MM.1S (cell line): ENCODE data around the gene TMEM150C.

ENCODE experiments used
- EZH2 ChIP-seq: fragments of 300-600 bp; sonication (generic); optimal IDR thresholded peaks from 2 replicates; pipeline ENCODE3; 2017; ENCODE audit warnings: low read depth, mild to moderate bottlenecking, antibody characterized with exemption, low read length, mixed read lengths
- EZH2phosphoT487 ChIP-seq: fragments of 300-600 bp; sonication (generic); IDR thresholded peaks from 2 replicates; pipeline ENCODE4 v1.6.1; 2018; ENCODE audit warnings: antibody characterized with exemption, low read length
- TF ChIP-seq, protein P1 (sequence below): fragments of 300-600 bp; sonication (generic); IDR thresholded peaks from 2 replicates; pipeline ENCODE4 v1.5.1; 2016; ENCODE audit warnings: antibody characterized with exemption, low read length, mixed read lengths

DNA sequence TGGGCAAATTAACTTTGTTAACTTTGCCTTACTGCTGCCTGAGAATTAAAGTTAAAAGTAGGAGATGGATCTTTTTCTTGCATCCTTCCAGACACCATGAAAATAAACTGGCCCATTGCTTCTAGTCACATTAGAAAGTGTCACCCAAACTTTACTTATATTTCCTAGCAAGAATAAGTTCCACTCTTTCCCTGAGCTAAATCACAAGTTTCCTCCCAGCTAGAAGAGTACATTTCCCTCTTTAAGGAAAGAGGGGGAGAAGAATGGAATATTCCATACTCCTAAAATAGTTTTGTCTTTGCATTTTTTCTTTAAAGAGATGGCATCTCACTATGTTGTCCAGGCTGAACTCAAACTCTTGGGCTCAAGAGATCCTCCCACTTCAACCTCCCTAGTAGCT is 53.8 kb downstream of the TMEM150C start:
- TF ChIP-seq, protein P1, sequence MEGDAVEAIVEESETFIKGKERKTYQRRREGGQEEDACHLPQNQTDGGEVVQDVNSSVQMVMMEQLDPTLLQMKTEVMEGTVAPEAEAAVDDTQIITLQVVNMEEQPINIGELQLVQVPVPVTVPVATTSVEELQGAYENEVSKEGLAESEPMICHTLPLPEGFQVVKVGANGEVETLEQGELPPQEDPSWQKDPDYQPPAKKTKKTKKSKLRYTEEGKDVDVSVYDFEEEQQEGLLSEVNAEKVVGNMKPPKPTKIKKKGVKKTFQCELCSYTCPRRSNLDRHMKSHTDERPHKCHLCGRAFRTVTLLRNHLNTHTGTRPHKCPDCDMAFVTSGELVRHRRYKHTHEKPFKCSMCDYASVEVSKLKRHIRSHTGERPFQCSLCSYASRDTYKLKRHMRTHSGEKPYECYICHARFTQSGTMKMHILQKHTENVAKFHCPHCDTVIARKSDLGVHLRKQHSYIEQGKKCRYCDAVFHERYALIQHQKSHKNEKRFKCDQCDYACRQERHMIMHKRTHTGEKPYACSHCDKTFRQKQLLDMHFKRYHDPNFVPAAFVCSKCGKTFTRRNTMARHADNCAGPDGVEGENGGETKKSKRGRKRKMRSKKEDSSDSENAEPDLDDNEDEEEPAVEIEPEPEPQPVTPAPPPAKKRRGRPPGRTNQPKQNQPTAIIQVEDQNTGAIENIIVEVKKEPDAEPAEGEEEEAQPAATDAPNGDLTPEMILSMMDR, result no peak
- no peak for TF ChIP-seq EZH2phosphoT487
- no peak for TF ChIP-seq EZH2
